ENCODE results near the gene CNTNAP2. TPM values are rescaled to one million over a fixed set of nuclear protein-coding genes. Genes with fewer than 3 reads are reported as not detected.

CNTNAP2 gene
- total and polyA plus RNA-seq, 9 of the 15 experiments (the other 6 are each of a cell fraction or from before 2014, with no cell fraction given): 0.04 to 0.62 (median 0.09) TPM; not detected in 4

- H3K4me2 ChIP-seq (ENCODE audit: insufficient read depth, low read length): no peak overlapping the region
- CTCF ChIA-PET (ENCODE audit: low intra/inter-chr PET ratio): no interaction called here
Measured at GRCh38 chr7:147068842-147069241, 952.2 kb downstream of the CNTNAP2 start.

More at GRCh38 chr7:147068842-147069241, 952.2 kb downstream of the CNTNAP2 start:
- TF ChIP-seq PATZ1 (CRISPR knock-in tag; IDR thresholded peaks at IDR 0.05; ENCODE audit: borderline replicate concordance): no peak
- TF ChIP-seq MED1 (CRISPR knock-in tag; IDR thresholded peaks at IDR 0.05; ENCODE audit: borderline replicate concordance): no peak
- TF ChIP-seq BRD4 (IDR thresholded peaks at IDR 0.05): no peak
- no peak for TF ChIP-seq PKNOX1 (IDR thresholded peaks at IDR 0.05)
- TF ChIP-seq NR2C2 (CRISPR knock-in tag; IDR thresholded peaks at IDR 0.05): no peak
- TF ChIP-seq NR2C2 (tag; IDR thresholded peaks at IDR 0.05): no peak
- FAIRE-seq (no peak), DNase-seq (ENCODE audit: extremely low read depth in 1 of 4, low spot score in 3 of 4) (no peak), ATAC-seq (no peak)
- in situ Hi-C loops (cut with MboI): no loop called here
- Histone ChIP-seq H3K79me2 (ENCODE audit: control insufficient read depth, insufficient read depth, low read length) (no peaks in the 10 kb centered on the region), H3K27ac (ENCODE audit: extremely low read depth, low read depth, low read length) (no peak overlapping the region), H3K9me1 (ENCODE audit: control insufficient read depth, insufficient read depth, low read length) (no peaks in the 10 kb centered on the region), H3K4me1 (replicated peaks in 1 of 2; ENCODE audit: control insufficient read depth in 2 of 2, insufficient read depth in 2 of 2, low read length in 2 of 2) (no peaks in the 10 kb centered on the region), H3K4me3 (no peak overlapping the region), H2AFZ (ENCODE audit: low read depth, low read length) (no peak overlapping the region), H3K36me3 (ENCODE audit: control insufficient read depth, insufficient read depth, low read length) (no peaks in the 10 kb centered on the region), H3K9me3 (replicated peaks; ENCODE audit: control insufficient read depth, insufficient read depth, low read depth, low read length) (no peaks in the 10 kb centered on the region), H3K9ac (ENCODE audit: insufficient read depth in 1 of 2, low read depth in 2 of 2, low read length in 2 of 2) (no peak overlapping the region), H4K20me1 (replicated peaks; ENCODE audit: control insufficient read depth, insufficient read depth, low read length) (no peaks in the 10 kb centered on the region), H3K27me3 (ENCODE audit: control insufficient read depth in 2 of 2, insufficient read depth in 2 of 2, low read length in 2 of 2) (no peaks in the 10 kb centered on the region)
- no TSS peak for BruUV-seq (replicated peaks)
- intact Hi-C loops (cut with micrococcal nuclease): no loop called here
- POLR2A ChIA-PET: no interaction called here
- 0% methylated on average over 5 of the region's 5 CpGs for WGBS (ENCODE audit: insufficient coverage, low coverage, missing lambda C conversion rate)
